CD4-positive, alpha-beta T cell treated with Interferon gamma for 1 hour (primary cell): ENCODE measurements around the gene KIR2DL1.
"Not testable (repeated sequence)": the region's sequence is repeated elsewhere in the genome, so short reads cannot be mapped to it uniquely, and the experiment has no call there.

ENCODE experiments used
- DNase-seq: peaks from one replicate; pipeline ENCODE4 v3.0.0-alpha.2; 2020

The KIR2DL1 gene

GRCh38 chr19:54828064-54828463 lies 58.5 kb downstream of the KIR2DL1 start:
- DNase-seq: not testable (repeated sequence)

- DNase-seq: not testable (repeated sequence)
Observed at GRCh38 chr19:54832496-54832895, 62.9 kb downstream of the KIR2DL1 start, which contains the start of gene KIR2DS4. Gene KIR2DS4 (plus strand): TSS chr19:54832676.
